ENCODE data around the gene ZNF429.
"Not testable (repeated sequence)": the region's sequence is repeated elsewhere in the genome, so short reads cannot be mapped to it uniquely, and the experiment has no call there.

The ZNF429 gene

DNA sequence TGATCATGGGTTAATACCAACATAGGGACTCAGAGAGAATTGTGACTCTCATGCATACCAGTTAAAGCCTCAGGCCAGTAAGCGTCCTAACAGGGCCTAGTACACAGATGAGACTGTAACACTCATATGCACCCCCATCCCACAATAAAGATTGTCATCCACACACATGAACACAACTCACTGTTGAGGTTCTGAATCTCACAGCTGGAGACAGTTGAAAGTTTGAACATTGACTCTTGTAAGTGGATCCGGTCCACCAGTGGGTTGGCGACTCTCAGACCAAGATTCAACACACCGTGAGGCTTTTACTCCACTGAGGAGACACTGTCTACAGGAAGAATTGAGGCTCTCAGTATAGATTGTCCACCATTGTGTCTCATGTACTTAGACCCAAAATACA is 88.1 kb downstream of the ZNF429 start:
- no peak for DNase-seq

DNA sequence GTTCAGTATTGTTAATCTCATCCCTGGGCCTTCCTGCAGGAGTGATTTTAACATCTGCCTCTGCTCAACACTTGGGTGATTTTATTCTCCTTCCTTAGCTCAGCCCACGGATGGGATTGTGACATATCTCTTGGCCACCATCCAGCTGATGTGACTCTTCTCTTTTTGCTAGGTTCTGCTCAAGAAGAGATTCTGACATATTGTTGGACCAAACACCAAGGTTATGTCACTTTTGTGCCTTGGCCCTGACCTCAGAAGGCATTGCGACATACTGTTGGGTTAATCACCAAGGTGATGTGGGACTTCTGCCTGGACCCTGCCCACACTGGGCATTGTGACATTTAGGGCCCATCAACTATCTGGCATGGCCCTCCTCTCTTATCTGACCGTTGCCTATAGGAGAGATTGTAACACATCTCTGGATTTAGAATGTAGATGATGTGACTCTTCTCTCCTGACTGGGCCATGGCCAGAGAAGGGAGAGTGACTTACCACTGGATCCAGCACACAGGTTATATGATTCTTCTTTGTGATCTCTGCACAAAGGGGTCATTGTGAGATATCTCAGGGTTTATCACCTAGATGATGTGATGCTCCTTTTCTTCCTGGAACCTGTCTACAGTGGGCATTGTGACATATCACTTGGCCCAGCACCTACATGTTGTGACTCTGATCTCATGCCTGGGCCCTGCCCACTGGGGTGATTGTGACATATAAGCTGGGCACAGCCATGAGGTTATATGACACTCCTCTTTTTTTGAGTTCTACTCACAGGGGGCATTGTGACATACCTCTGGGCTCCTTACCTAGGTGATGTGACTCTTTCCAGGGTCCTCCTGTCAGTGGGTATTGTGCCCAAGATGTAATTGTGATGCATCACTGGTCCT is 88.8 kb downstream of the ZNF429 start:
- peak; percentile 57 for DNase-seq

DNA sequence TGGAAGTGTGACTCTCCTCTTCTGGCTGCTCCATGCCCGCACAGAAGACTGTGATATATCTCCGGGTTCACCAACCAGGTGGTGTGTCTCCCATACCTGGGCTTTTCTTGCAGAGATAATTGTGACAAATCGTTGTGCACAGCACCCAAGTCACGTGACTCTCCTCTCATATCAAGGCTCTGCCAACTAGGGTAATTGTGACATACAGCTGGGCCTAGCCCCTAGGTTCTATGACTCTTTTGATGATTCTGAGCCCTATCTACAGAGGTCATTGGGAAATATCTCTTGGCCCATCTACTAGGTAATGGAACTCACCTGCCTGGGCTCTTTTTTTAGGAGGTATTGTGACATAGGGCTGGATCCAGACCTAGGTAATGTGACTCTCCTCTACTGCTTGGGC is 89.8 kb downstream of the ZNF429 start:
- no peak for DNase-seq

DNA sequence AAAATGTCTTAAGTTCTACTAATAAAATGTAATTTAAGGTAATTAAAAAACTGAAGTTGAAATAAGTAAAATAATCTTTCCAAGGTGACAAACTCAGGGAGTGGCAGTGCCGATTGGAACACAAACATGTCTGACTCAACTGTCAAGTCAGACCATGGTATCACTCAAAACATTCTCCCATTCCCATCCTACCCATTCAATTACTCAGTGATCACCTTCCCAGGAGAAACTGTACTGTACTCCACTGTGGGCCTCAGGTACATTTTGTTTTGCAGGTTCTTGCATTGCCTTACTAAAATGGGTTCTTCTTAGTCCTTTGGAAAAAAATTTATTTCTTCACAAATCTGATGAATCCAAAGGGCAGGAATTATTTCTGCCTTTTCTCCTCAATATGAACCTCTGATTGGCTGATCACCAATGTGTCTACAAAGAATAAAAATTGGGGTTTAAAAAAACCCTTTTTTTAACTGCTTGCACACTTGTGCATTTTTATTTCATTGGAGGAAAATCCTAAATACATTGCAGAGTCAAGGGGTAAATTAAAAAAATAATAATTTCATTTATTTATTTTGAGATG is 96.8 kb downstream of the ZNF429 start:
- DNase-seq, result no peak

DNA sequence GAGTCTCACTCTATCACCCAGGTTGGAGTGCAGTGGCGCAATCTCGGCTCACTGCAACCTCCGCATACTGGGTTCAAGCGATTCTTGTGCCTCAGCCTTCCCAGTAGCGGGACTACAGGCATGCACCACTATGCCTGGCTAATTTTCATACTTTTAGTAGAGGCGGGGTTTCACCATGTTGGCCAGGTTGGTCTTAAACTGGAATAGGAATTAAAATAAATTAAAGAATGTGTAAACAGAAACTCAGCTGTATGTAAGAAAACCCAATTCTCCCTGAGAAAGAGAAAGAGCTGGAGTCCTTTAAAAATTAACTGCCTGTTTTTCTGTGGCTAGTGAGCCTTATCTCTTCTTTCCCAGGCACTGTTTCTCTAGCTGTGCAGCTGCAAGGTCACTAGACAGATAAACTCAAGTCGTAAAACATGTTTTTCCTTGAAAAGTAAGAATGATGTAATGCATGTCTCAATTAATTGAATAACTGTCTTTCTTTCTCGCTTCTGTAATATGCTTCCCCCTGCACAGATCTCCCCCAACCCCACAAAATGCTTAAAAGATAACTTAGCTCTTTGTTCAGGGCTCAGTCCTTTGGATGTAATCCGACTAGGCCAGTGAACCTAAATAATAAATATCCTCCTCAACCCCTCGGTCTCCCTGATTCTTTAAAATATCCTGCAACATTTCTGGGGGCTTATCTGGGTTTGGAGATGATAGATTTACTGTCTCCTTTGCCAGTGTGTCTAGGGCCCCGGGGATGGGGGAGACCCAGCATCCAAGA is 97.4 kb downstream of the ZNF429 start:
- not testable (repeated sequence) for DNase-seq

DNA sequence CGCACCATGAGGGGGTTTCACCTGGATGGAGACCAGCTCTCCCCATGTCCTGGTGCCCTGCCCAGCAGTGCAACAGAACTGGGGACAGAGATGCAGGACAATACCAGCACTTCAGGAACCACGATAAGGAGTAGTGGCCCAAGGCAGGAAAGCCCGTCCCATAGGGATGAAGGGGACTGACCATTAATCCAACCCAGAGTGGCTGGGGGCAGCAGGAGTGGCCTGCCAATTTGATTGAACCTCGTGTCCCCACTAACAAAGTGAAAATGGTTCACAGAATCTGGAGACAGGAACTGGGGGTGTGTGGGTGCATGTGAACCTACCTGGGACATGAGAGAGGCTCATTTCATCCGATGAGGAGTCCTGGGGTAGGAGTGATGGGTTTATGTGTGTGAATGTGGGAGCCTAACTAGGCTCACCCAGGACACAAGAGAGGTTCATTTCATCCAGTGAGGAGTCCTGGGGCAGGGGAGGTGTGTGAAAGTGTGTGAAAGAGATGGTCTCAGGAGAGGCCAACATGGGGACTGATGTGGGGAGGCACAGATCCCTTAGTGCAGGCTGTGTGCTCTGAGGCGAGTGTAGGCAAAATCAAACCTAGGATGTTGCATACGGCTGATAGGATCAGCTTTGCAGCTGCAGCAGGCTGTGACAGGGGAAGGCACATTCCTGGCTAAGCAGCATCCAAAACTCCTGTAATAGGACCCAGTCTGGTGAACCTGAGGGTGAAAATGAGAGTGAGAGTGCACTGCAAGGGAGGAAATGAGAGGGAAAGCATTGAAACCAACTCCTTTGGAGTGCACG is 98.2 kb downstream of the ZNF429 start:
- DNase-seq, result no peak

DNA sequence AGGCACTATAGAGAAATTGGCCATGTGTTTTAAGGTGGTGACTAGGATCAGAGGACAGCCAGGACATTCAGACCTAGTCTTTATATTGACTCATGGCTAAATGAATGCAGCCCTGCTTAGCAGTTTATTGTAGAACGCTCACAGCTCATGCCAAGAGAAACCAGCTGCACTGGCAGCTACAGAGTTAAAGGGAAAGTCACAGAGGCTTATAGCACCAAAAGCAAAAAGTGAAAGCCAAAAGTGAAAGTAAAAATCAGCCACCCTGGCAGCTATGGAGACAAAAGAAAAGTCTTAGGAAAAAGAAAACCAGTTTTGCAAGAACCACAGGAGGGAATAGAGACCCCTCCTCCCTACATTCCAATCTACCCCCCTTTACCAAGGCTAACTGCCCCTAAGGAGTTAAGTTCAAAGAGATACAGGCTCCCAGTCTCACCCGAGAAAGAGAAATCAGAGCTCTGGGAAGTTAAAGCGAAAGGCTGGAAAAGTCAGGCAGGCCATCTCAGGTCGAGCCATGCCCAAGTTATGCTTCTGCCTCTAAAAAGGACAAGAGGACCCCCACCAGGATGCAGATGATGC is 99.0 kb downstream of the ZNF429 start:
- DNase-seq, result no peak
